SIG-M5 treated with dmso at 0.1 percent for 504 hours (cell line): Measurements from ENCODE around the gene SQOR.
"Not testable (repeated sequence)": the region's sequence is repeated elsewhere in the genome, so short reads cannot be mapped to it uniquely, and the experiment has no call there.

Source experiments
- DNase-seq: peaks from one replicate; lab custom pipeline; 2025; ENCODE audit not compliant: unreplicated experiment; lab: John Stamatoyannopoulos, UW

The SQOR gene

DNA sequence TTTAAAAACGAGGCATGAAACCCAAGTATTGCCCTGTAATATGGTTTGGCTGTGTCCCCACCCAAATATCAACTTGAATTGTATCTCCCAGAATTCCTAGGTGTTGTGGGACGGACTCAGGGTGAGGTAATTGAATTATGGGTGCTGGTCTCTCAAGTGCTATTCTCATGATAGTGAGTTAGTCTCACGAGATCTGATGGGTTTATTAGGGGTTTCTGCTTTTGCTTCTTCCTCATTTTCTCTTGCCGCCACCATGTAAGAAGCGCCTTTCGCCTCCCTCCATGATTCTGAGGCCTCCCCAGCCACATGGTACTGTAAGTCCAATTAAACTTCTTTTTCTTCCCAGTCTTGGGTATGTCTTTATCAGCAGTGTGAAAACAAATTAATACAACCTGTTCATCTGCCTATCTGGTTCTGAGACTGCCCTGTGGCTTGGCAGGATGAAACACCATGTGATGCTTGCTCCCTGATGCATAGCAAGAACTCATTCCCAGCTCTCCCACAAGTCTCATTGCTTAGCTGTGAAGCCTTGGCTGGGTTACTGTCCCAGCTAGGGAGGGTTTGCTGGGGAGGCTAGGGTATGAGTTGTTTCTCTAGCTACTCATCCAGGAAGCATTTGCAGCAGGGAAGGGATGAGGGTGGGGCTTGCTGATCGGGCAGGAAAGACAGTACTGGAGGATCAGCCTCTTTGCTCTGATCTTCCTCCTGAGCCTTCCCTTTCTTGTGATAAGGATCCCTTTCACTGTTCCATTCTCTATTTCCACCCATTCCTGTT lies 3.7 kb upstream of the SQOR start:
- DNase-seq, result no peak

DNA sequence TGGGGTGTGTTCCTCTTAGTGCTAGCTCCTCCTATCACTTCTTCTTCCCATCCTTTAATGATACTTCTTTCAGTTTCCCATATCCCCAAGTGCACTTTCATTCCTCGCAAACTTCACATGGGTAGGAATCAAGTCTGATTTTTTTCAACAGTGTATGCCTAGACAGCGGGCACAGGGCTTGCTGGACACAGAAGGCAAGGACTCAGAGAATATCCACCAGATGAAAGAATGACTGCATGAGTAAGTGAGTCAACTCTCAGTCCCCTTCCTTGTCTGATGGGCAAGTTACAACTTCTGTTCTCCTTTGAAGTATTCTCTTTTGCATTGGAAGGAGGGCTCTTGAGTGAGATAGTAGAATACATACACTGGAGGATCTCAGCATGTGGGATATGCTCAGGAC lies 3.1 kb upstream of the SQOR start:
- no peak for DNase-seq

DNA sequence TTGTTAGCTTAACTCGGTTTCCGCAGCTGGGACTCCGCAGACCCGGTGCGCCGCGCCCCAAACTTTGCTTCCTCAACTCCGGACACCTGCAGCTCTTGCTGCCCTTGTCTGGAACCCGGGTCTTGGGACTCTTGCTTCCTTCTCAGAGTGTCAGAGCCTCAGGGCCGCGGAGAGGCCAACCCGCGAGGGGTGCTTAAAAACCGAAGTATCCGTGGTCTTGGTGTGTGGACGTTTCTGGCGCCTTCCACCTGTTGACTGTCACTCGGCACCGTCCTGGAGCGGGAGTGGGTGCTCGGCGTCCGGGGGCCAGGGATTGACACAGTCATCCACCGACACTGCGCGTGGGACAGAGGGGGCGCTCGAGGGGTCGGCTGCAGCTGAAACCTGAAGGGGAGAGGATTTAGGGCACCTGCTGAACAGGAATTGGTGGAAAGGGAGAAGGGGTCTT lies 386 bp downstream of the SQOR start:
- DNase-seq, result peak; percentile 64

DNA sequence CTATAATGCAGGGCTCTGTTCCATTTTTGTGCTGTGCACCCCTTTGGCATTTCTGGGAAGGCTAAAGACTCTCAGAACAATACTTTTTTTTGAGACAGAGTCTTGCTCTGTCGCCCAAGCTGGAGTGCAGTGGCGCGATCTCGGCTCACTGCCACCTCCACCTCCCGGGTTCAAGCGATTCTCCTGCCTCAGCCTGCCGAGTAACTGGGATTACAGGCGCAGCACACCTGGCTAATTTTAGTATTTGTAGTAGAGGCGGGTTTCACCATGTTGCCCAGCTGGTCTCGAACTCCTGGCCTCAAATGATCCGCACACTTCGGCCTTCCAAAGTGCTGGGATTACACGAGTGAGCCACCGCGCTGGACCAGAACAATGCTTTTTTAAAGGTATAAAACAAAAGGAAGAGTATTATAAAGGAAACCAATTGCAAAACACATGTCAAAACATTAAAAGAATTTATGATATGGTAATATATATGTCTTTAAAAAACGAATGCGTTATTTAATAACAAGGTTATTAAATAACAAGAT lies 999 bp downstream of the SQOR start:
- no peak for DNase-seq

DNA sequence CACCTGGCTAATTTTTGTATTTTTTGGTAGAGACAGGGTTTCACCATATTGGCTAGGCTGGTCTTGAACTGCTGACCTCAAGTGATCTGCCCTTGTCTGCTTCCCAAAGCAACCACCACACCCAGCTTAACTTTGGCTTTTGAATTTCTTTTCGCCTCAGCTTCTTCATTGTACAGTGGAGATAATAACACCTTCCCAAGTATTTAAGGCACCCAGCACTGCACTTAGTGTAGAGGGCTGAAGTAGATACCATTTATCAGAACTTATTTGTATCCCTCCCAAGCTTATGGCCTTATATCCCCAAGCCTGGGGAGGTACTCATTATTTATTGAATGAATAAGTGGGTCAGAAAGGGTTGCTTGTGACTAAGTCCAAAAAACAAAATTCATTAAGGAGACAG lies 2.3 kb downstream of the SQOR start:
- DNase-seq, result no peak

DNA sequence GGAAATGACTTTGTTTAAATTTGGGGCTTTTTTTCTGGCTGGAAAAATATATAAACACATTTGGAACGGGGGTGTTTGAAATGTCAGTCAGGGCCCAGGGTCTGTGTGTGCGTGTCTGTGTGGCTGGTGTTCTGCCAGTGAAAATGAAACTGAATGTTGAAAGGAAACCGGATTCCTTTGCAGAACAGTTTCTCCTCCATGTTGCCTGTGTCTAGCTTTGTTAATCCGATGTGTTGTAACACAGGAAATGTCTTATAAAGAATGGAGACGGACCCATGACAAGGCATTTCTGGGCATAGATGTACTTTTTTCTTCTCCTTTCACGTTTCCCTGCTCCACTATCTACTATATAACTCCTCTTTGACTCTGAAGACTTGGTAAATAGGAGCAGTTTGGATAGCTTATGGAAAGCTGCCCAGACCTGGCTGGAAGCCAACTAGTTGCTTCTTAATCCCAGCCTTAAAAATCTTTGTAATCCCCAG lies 2.8 kb downstream of the SQOR start:
- DNase-seq, result peak; percentile 95

DNA sequence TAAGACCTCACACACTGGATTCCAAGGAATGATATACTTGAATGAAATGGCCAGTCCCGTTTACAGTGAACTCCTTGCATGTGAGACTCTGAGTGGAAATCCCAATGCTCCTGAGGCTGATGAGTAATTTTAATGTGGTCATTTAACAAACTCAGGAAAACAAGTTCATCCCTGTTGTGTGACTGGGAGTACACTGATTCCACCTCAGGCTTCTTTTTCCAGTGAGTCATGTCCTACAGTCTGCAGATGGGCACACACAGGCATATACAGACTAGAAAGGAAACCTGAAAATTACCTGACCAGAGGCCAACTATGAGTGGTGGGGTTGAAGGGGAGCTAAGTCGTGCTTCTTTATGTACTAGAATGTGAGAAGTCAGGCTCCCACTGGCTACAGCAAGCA lies 5.8 kb downstream of the SQOR start:
- no peak for DNase-seq

DNA sequence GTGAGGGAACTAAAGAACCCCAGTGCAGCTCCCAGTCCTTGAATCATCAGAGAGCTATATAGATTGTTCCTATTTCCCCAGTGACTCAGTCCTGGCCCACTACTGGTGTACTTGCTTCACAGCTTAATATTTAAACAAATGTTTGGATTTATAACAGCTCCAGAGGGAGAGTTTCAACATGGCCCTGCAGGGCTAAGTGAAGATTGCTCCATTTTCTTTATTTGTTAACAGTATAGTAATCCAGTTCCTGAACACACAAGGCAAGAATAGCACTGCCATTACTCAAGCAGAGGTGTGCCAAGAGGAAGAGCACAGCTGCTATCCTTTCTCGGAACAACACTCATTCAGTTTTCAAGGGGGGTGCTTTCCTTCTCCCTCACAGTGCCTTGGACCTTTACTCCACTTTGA lies 6.5 kb downstream of the SQOR start:
- DNase-seq, result peak; percentile 97

DNA sequence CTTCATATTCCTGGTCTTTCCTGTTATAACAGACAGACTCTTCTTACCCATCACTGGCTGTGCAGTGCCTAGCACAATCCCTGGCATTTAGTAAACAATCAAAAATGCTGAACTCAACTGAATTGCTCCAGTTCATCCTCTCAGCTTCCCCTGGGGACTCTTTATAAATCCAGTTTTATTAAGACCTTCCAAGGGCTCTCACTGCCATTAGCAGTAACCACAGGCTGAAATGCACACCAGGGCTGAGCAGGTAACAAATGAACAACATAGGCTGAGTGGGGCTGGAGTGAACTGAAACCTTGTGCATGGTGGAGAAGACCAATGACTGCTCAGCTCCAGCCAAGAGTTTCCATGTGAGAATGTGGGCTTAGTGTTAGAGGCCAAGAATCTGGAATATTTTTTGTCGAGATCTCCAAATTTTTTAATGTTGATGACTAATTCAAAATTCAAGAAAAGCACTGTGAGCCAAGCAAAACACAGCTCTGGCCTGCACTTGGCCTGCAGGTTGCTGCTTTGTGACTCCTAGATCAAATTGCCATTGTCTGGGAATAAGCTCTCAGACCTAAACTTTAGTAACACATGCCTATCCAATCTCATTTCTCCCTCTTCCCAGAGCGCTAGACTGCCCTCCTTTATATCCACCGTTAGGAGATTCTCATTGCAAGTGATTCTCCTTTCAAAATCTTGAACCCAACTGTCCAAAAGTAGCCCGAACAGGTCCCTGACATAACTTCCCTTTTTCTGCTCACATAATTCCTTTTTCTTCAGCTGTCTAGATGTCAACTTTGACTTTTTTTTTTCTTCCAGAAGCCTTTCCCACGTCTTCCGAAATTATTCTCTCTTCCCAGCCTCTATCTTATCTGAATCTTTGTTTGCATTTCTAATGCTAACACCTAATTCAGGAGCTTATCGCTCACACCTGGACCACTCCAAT lies 7.4 kb downstream of the SQOR start:
- DNase-seq, result no peak

DNA sequence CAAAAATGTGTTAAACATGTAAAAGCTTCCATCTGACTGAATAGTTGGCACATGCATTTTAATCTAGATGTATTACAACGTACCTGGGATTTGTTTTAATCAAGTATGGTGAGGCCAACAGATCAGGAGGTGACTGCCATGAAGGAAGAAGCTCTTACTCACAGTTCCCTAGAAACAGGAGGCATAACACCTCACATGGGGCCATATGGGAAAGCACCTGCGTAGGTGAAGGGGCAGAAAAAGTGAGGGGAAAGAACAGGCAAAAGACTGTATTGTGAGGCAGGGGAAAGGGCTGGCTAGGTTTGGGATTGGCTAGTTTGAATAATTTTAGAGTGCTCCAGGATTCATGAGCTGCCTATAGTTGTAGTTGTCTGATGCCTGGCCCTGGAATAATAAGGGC lies 9.6 kb downstream of the SQOR start:
- no peak for DNase-seq

DNA sequence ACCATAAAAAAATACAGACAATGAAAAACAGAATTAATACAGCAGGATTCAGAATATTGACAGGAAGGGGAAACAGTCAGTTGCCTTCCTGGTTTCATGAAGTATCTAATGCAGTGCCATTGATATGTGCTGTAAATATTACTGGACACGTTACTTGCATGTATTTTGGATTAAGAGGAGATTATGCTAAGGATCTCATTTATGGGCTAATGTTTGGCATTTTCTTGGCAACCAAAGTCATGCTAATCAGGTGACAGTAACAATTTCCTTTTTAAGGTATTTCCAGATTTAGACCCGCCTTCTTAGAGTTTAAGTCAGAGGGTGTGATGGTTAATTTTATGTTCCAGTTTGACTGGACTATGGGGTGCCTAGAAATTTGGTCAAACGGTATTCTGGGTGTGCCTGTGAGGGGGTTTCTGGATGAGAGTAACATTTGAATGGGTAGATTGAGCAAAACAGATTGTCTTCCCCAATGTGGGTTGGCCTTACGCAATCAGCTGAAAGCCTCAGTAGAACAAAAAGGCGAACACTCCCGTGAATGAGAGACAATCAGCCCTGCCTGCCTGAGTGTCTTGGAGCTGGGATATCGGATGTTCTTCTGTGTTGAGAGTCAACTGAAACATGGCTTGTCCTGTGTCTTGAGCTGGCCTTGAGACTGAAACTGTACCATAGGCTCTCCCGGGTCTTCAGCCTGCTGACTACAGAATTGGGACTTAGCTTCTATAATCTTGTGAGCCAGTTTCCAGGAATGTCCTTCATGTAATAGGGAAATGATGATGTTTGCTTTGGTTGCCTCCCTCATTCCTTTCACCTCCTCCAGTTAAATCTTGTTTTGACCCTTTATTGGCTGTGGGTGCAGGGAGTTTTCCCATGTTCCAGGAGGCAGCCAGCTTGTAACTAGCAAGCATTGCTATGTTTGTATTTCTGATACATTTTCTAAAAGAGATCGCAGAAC lies 10.5 kb downstream of the SQOR start:
- DNase-seq, result peak; percentile 74

DNA sequence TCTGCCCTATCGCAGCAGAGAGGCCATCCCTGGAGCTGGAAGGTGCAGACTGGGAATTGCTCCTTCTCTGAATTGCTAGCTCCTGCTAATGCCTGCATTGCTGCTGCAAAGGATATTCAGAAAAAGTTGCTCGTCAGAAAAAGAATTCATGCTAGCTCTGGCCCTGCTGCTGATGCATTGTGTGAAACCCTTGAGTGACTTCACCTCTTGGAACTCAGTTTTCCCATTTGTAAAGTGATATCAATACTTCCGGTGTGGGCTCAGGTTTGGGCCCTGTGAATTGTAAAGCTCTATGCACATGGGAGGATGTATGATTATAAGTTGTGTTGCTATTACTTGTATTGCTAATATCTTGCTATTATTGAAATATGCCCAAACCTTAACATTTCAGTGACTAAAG lies 11.4 kb downstream of the SQOR start:
- no peak for DNase-seq

DNA sequence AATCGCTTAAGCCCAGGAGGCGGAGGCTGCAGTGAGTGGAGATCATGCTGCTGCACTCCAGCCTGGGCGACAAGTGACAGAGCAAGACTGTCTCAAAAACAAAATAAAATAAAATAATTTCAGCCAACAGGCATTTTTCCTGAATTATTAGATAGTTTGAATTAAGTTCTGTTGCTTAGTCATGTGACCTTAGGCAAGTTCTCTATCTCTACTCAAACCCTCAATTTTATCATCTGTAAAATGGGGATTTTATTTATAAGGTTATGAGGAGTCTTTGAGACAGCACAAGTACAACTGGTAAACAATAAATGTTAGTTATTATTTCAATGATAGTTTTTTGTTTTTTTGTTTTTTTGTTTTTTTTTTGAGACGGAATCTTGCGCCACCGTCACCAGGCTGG lies 13.0 kb downstream of the SQOR start:
- DNase-seq, result no peak

DNA sequence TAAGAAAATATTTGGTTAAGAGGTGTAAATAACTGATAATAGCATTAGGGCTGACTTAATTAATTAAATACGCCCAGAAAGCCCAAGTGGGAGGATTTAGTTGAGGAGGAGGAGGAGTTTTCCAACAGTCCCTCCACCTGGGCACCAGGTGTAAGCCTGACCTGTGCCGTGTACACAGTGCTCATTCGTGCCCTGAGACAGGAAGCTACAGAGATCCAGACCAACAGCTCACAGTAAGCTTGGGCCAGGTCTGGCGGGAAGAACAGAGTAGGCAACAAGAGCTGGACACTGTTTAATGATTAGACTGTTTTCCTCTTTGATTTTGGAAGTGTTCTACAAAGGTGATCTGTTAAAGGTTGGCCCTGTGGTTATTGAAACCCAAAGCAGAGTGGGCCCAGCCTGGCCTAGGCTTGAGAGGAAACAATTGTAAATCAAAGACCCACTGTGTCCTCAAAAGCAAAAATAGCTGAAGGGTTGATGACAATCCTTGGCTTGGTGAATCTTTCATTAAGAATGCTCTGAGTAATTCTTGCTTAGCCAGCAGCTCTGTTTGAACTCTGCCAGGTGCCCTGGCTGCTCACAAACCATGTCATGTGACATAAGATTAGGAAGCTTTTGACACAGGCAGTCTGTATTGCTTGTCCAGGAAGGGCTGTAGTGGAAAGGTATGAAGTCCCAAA lies 13.8 kb downstream of the SQOR start:
- no peak for DNase-seq

DNA sequence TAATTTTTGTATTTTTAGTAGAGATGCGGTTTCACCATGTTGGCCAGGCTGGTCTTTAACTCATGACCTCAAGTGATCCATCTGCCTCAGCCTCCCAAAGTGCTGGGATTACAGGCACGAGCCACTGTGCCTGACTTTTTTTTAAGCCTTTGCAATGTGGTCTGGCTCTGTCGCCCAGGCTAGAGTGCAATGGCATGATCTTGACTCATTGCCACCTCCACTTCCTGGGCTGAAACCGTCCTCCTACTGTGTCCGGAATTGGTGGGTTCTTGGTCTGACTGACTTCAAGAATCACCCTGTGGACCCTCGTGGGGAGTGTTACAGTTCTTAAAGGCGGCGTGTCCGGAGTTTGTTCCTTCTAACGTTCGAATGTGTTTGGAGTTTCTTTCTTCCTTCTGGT lies 15.2 kb downstream of the SQOR start:
- not testable (repeated sequence) for DNase-seq

DNA sequence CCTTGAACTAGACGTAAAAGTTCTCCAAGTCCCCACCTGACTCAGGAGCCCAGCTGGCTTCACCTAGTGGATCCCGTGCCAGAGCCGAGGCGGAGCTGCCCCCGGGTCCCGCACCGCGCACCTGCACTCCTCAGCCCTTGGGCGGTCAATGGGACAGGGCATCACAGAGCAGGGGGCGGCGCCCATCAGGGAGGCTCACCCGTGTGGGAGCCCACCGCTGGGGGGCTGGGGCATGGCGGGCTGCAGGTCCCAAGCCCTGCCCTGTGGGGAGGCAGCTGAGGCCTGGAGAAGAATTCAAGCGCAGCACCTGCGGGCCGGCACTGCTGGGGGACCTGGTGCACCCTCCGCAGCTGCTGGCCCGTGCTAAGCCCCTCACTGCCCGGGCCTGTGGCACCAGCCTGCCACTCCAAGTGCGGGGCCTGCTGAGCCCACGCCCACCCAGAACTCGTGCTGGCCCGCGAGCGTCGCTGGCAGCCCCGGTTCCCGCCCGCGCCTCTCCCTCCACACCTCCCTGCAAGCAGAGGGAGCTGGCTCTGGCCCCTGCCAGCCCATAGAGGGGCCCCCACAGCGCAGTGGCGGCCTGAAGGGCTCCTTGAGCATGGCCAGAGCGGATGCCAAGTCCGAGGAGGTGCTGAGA lies 16.2 kb downstream of the SQOR start:
- no peak for DNase-seq

DNA sequence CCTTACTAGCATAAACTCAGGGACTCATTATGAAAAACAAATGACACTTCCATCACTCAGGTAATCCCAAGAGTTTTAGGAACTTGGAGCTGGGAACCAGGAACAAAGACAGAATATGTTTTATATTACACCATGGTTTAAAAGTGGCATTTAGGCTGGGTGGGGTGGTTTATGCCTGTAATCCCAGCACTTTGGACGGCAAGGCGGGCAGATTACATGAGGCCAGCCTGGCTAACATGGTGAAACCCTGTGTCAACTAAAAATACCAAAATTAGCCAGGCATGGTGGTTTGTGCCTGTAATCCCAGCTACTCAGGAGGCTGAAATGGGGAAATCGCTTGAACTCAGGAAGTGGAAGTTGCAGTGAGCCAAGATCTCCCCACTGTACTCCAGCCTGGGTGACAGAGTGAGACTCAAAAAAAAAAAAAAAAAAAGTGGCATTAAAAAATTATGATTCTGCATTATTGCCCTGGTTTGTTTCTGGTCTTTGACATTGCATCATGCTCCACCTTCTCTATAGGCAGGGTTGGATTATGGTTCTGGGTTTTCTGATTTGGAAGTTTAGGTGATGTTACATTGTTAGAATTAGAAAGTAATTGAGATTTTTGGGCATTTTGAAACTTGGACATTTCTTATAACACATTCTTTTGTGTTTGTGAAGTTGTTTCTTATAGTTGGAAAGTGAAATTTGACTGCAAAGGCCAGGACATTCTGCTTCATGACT lies 19.0 kb downstream of the SQOR start:
- DNase-seq, result peak; percentile 64

DNA sequence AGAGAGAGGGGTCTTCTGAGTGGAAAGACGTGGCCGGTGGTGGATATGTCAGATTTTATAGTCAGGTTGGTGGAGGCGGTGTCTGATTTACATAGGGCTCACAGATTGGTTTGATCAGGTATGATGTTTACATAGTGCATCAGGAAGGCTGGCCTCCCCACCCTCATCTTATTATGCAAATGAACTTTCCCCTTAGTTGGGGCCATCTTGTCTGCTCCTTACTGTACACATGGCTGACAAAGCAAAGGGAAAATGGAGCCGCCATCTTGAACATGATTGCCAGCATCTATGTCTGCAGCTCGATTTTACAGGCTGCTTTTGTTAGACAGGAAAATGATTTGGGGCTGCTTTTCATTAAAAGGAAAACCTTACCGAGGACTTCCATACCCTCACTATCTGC lies 19.9 kb downstream of the SQOR start:
- DNase-seq, result no peak

DNA sequence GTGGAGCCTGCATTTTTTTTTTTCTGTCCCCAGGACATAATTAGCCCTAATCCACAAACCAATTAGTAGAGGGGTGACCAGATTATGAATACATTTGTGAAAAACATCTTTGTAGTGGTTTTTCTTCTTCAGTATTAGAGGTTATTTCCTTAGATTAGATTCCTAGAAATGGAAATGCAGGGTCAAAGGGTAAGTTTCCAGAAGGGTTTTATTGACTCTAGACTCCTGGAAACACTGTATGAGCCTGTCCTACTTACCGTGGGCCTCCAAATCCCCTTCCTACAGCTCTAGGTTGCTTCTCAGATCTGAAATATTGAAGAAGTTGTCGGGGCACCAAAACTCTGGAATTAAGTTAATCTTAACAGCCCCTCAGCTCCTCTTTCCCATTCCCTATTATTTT lies 22.4 kb downstream of the SQOR start:
- no peak for DNase-seq
